ENCODE measurements around the gene DNAJB8.

DNAJB8 gene

DNA sequence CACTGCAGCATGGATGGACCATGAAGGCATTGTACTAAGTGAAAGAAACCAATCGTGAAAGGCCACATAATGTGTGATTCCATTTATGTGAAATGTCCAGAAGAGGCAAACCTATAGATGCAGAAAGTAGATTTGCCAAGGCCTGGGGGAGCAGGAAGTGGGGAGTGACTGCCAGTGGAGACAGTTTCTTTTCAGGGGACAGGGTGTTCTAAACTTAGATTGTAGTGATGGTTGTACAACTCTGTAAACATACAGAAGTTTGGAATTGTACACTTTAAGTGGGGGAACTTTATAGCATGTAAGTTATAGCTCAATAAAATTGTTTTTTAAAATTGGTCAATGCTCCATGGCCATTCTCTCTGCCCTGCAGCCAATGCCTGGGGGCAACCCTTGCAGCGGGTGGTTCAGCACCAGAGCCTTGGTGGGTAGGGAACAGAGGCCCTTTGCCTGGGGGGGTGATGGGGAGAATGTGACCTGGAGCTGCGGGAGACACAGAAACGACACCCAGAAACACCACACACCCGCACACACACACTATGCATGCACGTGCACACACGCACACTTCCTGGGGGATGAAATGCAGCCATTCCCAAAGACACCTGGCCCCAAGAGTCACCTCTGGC lies 43.1 kb downstream of the DNAJB8 start:
- no peak overlapping the region for H3K4me3 ChIP-seq (ENCODE audit: low read depth, low read length)
- TF ChIP-seq, protein P1, sequence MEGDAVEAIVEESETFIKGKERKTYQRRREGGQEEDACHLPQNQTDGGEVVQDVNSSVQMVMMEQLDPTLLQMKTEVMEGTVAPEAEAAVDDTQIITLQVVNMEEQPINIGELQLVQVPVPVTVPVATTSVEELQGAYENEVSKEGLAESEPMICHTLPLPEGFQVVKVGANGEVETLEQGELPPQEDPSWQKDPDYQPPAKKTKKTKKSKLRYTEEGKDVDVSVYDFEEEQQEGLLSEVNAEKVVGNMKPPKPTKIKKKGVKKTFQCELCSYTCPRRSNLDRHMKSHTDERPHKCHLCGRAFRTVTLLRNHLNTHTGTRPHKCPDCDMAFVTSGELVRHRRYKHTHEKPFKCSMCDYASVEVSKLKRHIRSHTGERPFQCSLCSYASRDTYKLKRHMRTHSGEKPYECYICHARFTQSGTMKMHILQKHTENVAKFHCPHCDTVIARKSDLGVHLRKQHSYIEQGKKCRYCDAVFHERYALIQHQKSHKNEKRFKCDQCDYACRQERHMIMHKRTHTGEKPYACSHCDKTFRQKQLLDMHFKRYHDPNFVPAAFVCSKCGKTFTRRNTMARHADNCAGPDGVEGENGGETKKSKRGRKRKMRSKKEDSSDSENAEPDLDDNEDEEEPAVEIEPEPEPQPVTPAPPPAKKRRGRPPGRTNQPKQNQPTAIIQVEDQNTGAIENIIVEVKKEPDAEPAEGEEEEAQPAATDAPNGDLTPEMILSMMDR (IDR thresholded peaks at IDR 0.05; ENCODE audit: insufficient read depth, low read length, missing control alignments): no peak
- ChIA-PET POLR2A (no interaction called here), CTCF (interaction anchor here (0.8 to 6.2 kb wide), 12 partner anchors 7 to 249 kb away, joined by 3 to 79 read pairs (median 10); no protein-coding TSS in a partner anchor)
- no peak for DNase-seq (ENCODE audit: low read depth, low spot score)

DNA sequence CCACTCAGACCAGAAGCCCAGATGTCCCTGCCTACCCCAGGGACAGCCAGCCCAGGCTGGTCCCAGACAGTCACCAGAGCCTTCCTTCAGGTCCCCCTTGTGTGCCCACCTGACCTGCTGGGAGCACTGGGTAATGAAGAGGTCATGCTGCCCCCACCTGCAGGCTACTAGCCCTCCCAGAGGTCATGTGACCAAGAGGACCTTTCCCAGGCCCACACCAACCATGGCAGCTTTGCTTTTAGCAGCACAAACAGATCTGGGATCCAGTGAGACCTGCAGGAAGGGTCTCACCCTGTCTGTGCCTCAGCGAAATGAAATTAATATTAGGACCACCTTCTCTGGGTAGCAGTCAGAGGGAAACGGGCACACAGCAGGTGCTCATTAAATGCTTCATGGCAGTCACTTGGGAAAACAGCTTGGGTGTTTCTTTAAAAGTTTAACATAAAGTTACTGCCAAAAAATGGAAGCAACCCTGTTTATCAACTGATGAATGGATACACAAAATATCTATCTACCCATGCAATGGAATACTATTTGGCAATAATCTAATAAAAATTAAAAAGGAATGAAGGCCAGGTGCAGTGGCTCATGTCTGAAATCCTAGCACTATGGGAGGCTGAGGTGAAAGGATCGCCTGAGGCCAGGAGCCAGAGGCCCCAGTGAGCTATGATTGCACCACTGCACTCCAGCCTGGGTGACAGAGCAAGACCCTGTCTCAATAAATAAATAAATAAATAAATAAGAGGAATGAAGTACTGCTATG lies 43.7 kb downstream of the DNAJB8 start:
- TF ChIP-seq, protein P1 (IDR thresholded peaks at IDR 0.05; ENCODE audit: insufficient read depth, low read length, missing control alignments): no peak
- POLR2A ChIA-PET: no interaction called here
- CTCF ChIA-PET: interaction anchor here (1.0 to 6.2 kb wide), 9 partner anchors 9 to 248 kb away, joined by 3 to 79 read pairs (median 8); no protein-coding TSS in a partner anchor
- no peak overlapping the region for H3K4me3 ChIP-seq (ENCODE audit: low read depth, low read length)
- no peak for DNase-seq (ENCODE audit: low read depth, low spot score)

DNA sequence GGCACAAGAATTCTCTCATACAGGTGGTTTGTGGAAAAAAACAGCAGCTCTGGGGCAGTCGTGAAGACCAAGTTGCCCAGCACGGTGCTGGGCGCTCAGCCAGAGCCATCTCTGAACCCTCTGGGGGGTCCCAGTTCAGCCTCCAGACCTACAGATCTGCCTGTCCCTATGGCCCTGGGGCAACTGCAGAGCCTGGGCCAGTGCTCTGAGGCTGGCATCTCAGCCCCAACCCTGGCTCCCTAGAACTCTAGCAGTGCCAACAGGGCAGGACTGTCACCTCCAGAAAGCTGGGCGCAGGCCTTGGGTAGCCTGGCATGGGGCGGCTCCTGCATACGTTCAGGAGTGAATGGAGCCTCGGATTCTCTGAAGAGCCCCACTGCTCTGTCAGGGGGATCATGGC lies 44.7 kb downstream of the DNAJB8 start:
- CTCF ChIA-PET: interaction anchor here (1.8 to 2.5 kb wide), 2 partner anchors 162 to 186 kb away, joined by 8 to 19 read pairs; no protein-coding TSS in a partner anchor
- DNase-seq (ENCODE audit: low read depth, low spot score): no peak

GRCh38 chr3:128421439-128421836 lies 45.3 kb downstream of the DNAJB8 start:
- CTCF ChIA-PET: interaction anchor here (1.8 to 2.5 kb wide), 2 partner anchors 163 to 187 kb away, joined by 8 to 19 read pairs; no protein-coding TSS in a partner anchor
- POLR2A ChIA-PET: no interaction called here
- no peak overlapping the region for H3K4me3 ChIP-seq (ENCODE audit: low read depth, low read length)

More for the DNA sequence above, 44.7 kb downstream of the DNAJB8 start:
- TF ChIP-seq, protein P1 (IDR thresholded peaks at IDR 0.05; ENCODE audit: insufficient read depth, low read length, missing control alignments): no peak
- POLR2A ChIA-PET: no interaction called here
- no peak overlapping the region for H3K4me3 ChIP-seq (ENCODE audit: low read depth, low read length)

GRCh38 chr3:128420720-128421438 lies 45.8 kb downstream of the DNAJB8 start:
- TF ChIP-seq, protein P1 (IDR thresholded peaks at IDR 0.05; ENCODE audit: insufficient read depth, low read length, missing control alignments): no peak
- POLR2A ChIA-PET: no interaction called here
- DNase-seq (ENCODE audit: low read depth, low spot score): no peak
- CTCF ChIA-PET: interaction anchor here (1.8 kb wide), 1 partner anchor 164 kb away, joined by 8 read pairs; no protein-coding TSS in a partner anchor
- no peak overlapping the region for H3K4me3 ChIP-seq (ENCODE audit: low read depth, low read length)

More at GRCh38 chr3:128421439-128421836, 45.3 kb downstream of the DNAJB8 start:
- DNase-seq (ENCODE audit: low read depth, low spot score): no peak
- TF ChIP-seq, protein P1 (IDR thresholded peaks at IDR 0.05; ENCODE audit: insufficient read depth, low read length, missing control alignments): no peak

All from AG04449 (cell line).